ENCODE results near the gene PACSIN2.

The PACSIN2 gene

DNA sequence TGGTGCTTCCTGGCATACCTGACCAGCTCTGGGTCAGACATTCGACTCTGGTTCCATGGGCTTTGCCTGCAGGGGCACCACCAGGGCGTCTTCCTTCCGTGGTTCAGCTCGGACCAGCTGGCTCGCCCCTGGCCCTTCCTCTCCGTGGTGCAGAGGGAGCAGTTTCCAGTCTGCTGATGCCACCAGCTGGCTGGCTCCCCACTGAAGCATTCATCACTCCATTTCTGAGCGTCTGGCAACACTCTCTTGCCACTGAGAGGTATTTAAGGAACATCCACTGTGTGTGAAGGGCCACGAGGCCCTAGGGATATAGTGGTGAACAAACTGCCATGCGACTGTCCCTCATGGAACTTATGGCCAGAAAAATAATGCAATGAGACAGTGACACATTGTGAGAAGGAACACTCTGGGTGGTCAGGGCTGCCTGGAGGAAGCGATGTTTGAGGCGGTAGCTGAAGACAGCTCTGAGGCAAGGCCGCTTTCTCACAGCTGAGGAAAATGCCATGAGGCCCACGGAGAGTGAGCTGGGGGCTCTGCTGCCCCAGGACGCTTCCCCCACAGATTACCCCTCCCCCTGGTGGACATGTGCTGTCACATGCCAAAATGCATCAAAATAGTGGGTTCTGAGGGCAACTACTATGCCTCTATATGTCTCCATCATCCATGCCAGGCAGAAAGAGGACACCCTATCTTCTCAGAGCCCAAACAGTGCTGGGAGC is 113.0 kb downstream of the PACSIN2 start:
- H3K27me3 ChIP-seq (ENCODE audit: insufficient read depth, low read length) = no peaks in the 10 kb centered on the region
- no peaks in the 10 kb centered on the region for H3K9me3 ChIP-seq (ENCODE audit: low read length)
- no peak overlapping the region for H2AFZ ChIP-seq (ENCODE audit: low read depth, low read length)
- H3K4me1 ChIP-seq (ENCODE audit: insufficient read depth, low read length) = no peaks in the 10 kb centered on the region
- no peak overlapping the region for H3K4me3 ChIP-seq (ENCODE audit: low read length)
- H3K36me3 ChIP-seq (ENCODE audit: insufficient read depth, low read length) = peaks cover 11% of the 10 kb centered on the region

DNA sequence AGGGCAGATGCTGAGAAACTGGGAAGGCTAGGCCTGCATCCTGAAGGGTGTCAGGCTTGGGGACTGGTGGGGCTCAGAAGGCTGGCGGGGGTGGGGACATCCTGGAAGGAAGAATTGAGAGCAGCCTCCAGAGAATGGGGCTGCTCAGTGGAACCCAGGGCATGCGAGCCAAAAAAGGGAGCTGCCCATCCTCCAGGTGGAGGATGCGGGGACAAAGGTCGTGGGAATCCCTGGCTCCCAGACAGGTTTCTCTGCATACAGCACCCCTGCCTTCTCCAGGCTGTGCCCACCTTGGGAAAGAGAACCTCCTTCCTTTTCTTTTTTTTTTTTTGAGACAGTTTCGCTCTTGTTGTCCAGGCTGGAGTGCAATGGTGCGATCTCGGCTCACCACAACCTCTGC is 117.0 kb downstream of the PACSIN2 start:
- no peaks in the 10 kb centered on the region for H3K27me3 ChIP-seq (ENCODE audit: insufficient read depth, low read length)
- no peaks in the 10 kb centered on the region for H3K9me3 ChIP-seq (ENCODE audit: low read length)
- H3K4me1 ChIP-seq (ENCODE audit: insufficient read depth, low read length) = no peaks in the 10 kb centered on the region
- H3K36me3 ChIP-seq (ENCODE audit: insufficient read depth, low read length) = peaks cover 8% of the 10 kb centered on the region
- no peak overlapping the region for H2AFZ ChIP-seq (ENCODE audit: low read depth, low read length)
- no peak overlapping the region for H3K4me3 ChIP-seq (ENCODE audit: low read length)

GRCh38 chr22:42895541-42895981 is 119.4 kb downstream of the PACSIN2 start:
- H3K4me3 ChIP-seq (ENCODE audit: low read length) = no peak overlapping the region
- no peaks in the 10 kb centered on the region for H3K9me3 ChIP-seq (ENCODE audit: low read length)
- H3K27me3 ChIP-seq (ENCODE audit: insufficient read depth, low read length) = no peaks in the 10 kb centered on the region
- no peaks in the 10 kb centered on the region for H3K4me1 ChIP-seq (ENCODE audit: insufficient read depth, low read length)
- no peak overlapping the region for H2AFZ ChIP-seq (ENCODE audit: low read depth, low read length)
- H3K36me3 ChIP-seq (ENCODE audit: insufficient read depth, low read length) = peaks cover 6% of the 10 kb centered on the region

GRCh38 chr22:42895087-42895486 is 119.9 kb downstream of the PACSIN2 start:
- no peak overlapping the region for H3K4me3 ChIP-seq (ENCODE audit: low read length)
- H3K36me3 ChIP-seq (ENCODE audit: insufficient read depth, low read length) = peaks cover 11% of the 10 kb centered on the region
- H3K27me3 ChIP-seq (ENCODE audit: insufficient read depth, low read length) = no peaks in the 10 kb centered on the region
- no peak overlapping the region for H2AFZ ChIP-seq (ENCODE audit: low read depth, low read length)
- no peaks in the 10 kb centered on the region for H3K4me1 ChIP-seq (ENCODE audit: insufficient read depth, low read length)
- H3K9me3 ChIP-seq (ENCODE audit: low read length) = no peaks in the 10 kb centered on the region

GRCh38 chr22:42893371-42894150 is 121.4 kb downstream of the PACSIN2 start:
- peaks cover 16% of the 10 kb centered on the region for H3K36me3 ChIP-seq (ENCODE audit: insufficient read depth, low read length)
- no peak overlapping the region for H2AFZ ChIP-seq (ENCODE audit: low read depth, low read length)
- H3K27me3 ChIP-seq (ENCODE audit: insufficient read depth, low read length) = no peaks in the 10 kb centered on the region
- H3K4me3 ChIP-seq (ENCODE audit: low read length) = no peak overlapping the region
- H3K4me1 ChIP-seq (ENCODE audit: insufficient read depth, low read length) = no peaks in the 10 kb centered on the region
- no peaks in the 10 kb centered on the region for H3K9me3 ChIP-seq (ENCODE audit: low read length)

DNA sequence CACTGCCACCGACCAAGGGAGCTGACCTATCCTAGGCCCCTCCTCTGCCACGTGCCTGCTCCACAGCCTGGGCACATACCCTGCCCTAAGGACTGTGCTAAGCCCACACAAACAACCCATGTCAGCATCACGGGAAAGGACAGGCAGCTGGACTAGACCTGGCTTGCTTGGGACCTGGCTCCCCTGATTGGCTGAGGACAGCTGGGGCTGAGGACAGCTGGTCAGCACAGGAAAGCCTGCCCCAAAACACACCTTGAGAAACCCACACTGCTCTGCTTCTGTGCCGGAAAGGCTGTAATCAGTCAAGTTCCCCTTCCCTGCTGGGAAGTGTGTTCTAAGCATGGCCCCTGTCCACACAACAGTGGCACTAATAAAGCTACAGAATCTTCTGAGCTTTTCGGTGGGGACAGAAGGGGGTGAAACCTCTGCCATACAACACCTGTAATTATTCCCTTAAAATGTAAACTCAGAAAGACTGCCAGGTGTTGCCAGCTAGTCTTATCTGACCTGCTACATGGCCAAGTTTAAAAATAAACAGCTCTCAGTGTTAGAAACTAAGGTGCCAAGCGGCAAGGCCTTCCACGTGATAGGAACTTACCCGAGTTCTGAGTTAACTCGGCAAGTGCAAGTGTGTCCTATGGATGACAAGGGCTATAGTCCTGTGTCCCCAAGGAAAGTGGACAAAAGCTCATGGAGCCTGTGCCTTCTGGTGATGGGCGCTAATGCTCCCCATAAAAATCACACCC is 122.2 kb downstream of the PACSIN2 start:
- no peaks in the 10 kb centered on the region for H3K27me3 ChIP-seq (ENCODE audit: insufficient read depth, low read length)
- peaks cover 23% of the 10 kb centered on the region for H3K36me3 ChIP-seq (ENCODE audit: insufficient read depth, low read length)
- no peaks in the 10 kb centered on the region for H3K4me1 ChIP-seq (ENCODE audit: insufficient read depth, low read length)
- no peak overlapping the region for H3K4me3 ChIP-seq (ENCODE audit: low read length)
- H2AFZ ChIP-seq (ENCODE audit: low read depth, low read length) = no peak overlapping the region
- H3K9me3 ChIP-seq (ENCODE audit: low read length) = no peaks in the 10 kb centered on the region

- H3K4me3 ChIP-seq (ENCODE audit: low read length) = no peak overlapping the region
- H3K4me1 ChIP-seq (ENCODE audit: insufficient read depth, low read length) = no peaks in the 10 kb centered on the region
- H3K27me3 ChIP-seq (ENCODE audit: insufficient read depth, low read length) = no peaks in the 10 kb centered on the region
- peaks cover 29% of the 10 kb centered on the region for H3K36me3 ChIP-seq (ENCODE audit: insufficient read depth, low read length)
- no peak overlapping the region for H2AFZ ChIP-seq (ENCODE audit: low read depth, low read length)
- H3K9me3 ChIP-seq (ENCODE audit: low read length) = no peaks in the 10 kb centered on the region
Observed at GRCh38 chr22:42892156-42892555, 122.8 kb downstream of the PACSIN2 start.

DNA sequence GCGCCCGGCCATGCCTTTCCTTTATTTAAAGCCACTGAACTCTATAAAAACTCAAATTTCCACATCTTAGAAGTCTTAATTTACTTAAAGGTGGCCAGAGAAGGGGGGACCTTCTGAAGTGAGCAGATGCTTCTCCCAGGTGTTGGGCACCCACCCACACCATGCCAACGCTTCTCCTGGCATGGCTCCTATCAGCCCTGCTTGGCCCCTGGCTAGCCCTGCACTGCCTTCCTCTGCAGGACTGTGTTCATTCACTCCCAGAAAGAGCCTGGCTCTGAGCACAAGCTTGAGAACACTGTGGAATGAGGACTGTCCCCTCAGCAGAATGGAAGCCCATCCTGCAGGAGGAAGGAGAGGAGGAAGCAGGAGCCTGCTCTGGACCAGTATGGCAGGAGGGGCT is 123.3 kb downstream of the PACSIN2 start:
- peaks cover 32% of the 10 kb centered on the region for H3K36me3 ChIP-seq (ENCODE audit: insufficient read depth, low read length)
- H3K4me1 ChIP-seq (ENCODE audit: insufficient read depth, low read length) = no peaks in the 10 kb centered on the region
- H3K4me3 ChIP-seq (ENCODE audit: low read length) = no peak overlapping the region
- no peaks in the 10 kb centered on the region for H3K9me3 ChIP-seq (ENCODE audit: low read length)
- no peaks in the 10 kb centered on the region for H3K27me3 ChIP-seq (ENCODE audit: insufficient read depth, low read length)
- no peak overlapping the region for H2AFZ ChIP-seq (ENCODE audit: low read depth, low read length)

DNA sequence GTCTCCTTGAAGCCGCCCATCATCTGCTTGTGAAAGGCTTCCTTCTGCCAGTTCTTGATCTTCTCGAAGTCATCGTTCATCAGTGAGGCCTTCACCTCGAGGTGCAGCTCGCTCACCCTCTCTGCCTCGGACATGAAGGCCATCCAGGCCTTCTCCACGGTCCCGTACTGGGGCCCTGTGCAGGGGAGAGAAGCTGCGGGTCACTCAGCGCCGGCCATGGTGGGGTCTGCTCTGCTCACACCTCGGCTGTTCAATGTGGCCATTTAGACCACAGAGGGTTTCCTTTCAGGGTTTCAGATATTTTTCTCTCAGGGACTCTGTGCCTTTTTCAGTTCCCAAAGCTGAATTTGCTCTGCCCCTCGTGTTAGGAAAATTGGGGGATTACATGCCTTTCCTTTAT is 123.9 kb downstream of the PACSIN2 start:
- Histone ChIP-seq H3K4me3 (ENCODE audit: low read length) (no peak overlapping the region), H3K4me1 (ENCODE audit: insufficient read depth, low read length) (no peaks in the 10 kb centered on the region), H3K36me3 (ENCODE audit: insufficient read depth, low read length) (peaks cover 38% of the 10 kb centered on the region), H3K27me3 (ENCODE audit: insufficient read depth, low read length) (no peaks in the 10 kb centered on the region), H2AFZ (ENCODE audit: low read depth, low read length) (no peak overlapping the region), H3K9me3 (ENCODE audit: low read length) (no peaks in the 10 kb centered on the region)

DNA sequence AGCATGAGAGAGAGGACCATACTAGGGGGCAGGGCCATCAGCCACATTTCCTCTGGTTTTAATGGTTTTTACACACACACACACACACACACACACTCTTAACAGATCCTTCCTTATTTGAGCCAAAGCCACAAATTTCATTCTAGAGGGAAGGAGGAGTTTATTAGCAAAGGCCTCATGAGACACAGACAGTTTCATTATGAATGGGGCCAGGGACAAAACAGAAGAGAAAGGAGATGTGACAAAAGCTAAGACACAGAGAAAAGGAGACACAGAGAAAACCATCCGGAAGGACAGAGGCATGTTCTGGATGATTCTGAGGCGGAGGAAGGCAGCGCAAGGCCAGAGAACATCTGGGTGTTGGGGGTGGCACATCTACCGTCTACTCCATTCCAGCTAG is 125.6 kb downstream of the PACSIN2 start:
- Histone ChIP-seq H3K9me3 (ENCODE audit: low read length) (no peaks in the 10 kb centered on the region), H3K36me3 (ENCODE audit: insufficient read depth, low read length) (peaks cover 42% of the 10 kb centered on the region), H3K4me1 (ENCODE audit: insufficient read depth, low read length) (no peaks in the 10 kb centered on the region), H2AFZ (ENCODE audit: low read depth, low read length) (no peak overlapping the region), H3K4me3 (ENCODE audit: low read length) (no peak overlapping the region), H3K27me3 (ENCODE audit: insufficient read depth, low read length) (no peaks in the 10 kb centered on the region)

DNA sequence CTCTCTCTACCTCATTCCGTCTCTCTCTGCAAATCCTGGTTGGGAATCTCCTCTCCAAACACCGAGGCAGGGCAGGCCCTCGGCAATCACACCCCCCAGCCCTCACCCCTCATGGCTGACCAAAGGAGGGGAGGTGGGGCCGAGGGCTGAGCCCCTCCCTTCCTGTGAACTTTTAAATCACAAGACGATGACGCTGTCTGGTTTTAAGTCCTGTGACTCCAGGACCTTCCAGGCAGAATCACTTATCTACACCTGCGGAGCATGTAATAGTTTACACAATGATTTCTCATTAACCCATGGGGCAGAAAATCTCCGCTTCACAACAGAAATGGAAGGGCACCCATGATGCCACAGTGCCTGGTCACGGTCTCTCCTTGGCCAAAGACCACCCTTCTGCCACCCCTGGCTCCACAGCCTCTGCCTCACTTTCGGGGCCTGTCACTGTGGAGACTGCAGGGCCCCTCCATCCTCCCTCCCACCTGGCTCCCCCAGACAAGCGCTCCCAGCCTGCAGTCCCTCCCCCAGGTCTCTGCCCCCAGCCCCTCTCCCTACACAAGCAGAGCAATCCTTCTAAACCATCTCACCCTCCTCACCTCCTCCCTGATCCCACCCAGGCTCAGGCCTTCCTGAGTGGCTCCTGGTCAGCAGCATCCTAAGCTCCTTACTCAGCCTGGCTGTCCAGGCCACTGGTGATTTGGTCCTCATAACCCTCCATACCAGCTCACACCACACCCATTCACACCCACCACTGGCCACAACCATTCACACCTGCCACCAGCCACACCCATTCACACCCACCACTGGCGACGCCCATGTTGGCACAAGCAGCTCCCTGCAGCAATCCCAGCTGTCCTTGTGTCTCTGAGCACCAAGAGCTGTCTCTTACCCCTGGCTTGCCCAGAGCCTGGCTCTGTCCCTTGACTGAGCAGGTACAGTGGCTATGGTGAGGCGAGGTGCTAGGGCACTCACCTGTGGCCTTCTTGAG is 127.1 kb downstream of the PACSIN2 start:
- Histone ChIP-seq H3K27me3 (ENCODE audit: insufficient read depth, low read length) (no peaks in the 10 kb centered on the region), H2AFZ (ENCODE audit: low read depth, low read length) (no peak overlapping the region), H3K4me1 (ENCODE audit: insufficient read depth, low read length) (no peaks in the 10 kb centered on the region), H3K4me3 (ENCODE audit: low read length) (no peak overlapping the region), H3K9me3 (ENCODE audit: low read length) (no peaks in the 10 kb centered on the region), H3K36me3 (ENCODE audit: insufficient read depth, low read length) (peaks cover 53% of the 10 kb centered on the region)

DNA sequence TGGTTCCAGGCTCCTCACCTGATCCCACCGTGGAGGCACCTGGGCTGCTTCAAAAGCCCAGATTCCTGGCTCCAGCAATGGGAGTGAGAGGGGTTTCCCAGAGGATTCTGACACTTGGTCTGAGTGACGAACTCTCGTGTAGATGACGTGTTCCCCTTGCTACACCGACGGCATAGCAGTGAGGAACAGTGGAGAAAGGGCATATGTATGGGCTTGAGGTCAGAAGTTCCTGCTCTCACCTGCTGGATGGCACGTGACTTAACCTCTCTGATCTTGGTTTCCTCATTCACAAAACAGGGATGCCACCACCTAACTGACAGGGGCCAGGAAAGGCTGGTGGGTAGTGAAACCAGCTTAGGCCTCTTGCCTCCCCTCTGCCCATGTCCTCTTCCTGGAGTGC is 127.8 kb downstream of the PACSIN2 start:
- Histone ChIP-seq H3K36me3 (ENCODE audit: insufficient read depth, low read length) (peaks cover 57% of the 10 kb centered on the region), H2AFZ (ENCODE audit: low read depth, low read length) (no peak overlapping the region), H3K27me3 (ENCODE audit: insufficient read depth, low read length) (no peaks in the 10 kb centered on the region), H3K4me1 (ENCODE audit: insufficient read depth, low read length) (no peaks in the 10 kb centered on the region), H3K9me3 (ENCODE audit: low read length) (no peaks in the 10 kb centered on the region), H3K4me3 (ENCODE audit: low read length) (no peak overlapping the region)

Data from neuron (in vitro differentiated cells).